ENCODE results near the gene DNAH17. TPM values are rescaled to one million over a fixed set of nuclear protein-coding genes. Genes with fewer than 3 reads are reported as not detected.

The DNAH17 gene
- total and polyA plus RNA-seq, 2 experiments from 2014 or later: 1.7 TPM; not detected in 1

GRCh38 chr17:78421534-78422266 is 155.5 kb downstream of the DNAH17 start:
- peak overlapping the region; percentile 91 for H3K27ac ChIP-seq
- DNase-seq (ENCODE audit: low read depth in 1 of 2, low spot score in 1 of 2): peak; percentile 79 to 84
- H3K9me3 ChIP-seq (ENCODE audit: low read depth): no peaks in the 10 kb centered on the region
- H3K36me3 ChIP-seq: peaks cover 9% of the 10 kb centered on the region
- TF ChIP-seq, protein P1, sequence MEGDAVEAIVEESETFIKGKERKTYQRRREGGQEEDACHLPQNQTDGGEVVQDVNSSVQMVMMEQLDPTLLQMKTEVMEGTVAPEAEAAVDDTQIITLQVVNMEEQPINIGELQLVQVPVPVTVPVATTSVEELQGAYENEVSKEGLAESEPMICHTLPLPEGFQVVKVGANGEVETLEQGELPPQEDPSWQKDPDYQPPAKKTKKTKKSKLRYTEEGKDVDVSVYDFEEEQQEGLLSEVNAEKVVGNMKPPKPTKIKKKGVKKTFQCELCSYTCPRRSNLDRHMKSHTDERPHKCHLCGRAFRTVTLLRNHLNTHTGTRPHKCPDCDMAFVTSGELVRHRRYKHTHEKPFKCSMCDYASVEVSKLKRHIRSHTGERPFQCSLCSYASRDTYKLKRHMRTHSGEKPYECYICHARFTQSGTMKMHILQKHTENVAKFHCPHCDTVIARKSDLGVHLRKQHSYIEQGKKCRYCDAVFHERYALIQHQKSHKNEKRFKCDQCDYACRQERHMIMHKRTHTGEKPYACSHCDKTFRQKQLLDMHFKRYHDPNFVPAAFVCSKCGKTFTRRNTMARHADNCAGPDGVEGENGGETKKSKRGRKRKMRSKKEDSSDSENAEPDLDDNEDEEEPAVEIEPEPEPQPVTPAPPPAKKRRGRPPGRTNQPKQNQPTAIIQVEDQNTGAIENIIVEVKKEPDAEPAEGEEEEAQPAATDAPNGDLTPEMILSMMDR (IDR thresholded peaks at IDR 0.05; ENCODE audit: low read depth, low read length): peak; percentile 99
- H3K4me1 ChIP-seq (ENCODE audit: low read depth): peaks cover 24% of the 10 kb centered on the region
- no peaks in the 10 kb centered on the region for H3K27me3 ChIP-seq
- H3K4me3 ChIP-seq: no peak overlapping the region

DNA sequence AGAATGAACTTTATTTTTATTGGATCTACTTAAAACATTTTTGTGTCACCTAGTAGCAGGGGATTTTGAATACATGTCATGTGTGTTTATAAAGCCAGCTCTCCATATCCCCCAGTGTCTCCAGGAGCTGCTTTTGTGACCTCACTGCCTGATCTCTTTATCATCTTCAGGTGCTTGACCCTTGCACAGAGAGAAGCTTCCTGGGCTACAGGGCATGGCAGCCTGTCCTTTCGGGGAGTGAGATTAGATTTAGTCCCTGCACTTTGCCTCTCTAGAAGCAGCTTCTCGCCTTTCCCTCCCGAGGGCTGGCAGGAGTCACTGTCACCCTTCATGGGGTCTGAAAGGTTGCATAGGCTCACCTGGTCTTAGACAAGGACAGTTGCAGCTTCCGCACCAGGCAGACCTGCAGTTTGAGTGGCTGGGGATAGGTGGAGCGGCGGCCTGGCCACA is 156.1 kb downstream of the DNAH17 start:
- no peaks in the 10 kb centered on the region for H3K27me3 ChIP-seq
- TF ChIP-seq, protein P1 (IDR thresholded peaks at IDR 0.05; ENCODE audit: low read depth, low read length): no peak
- DNase-seq (ENCODE audit: low read depth in 1 of 2, low spot score in 1 of 2): no peak
- H3K27ac ChIP-seq: peak overlapping the region; percentile 91
- H3K9me3 ChIP-seq (ENCODE audit: low read depth): no peaks in the 10 kb centered on the region
- peaks cover 29% of the 10 kb centered on the region for H3K4me1 ChIP-seq (ENCODE audit: low read depth)
- no peak overlapping the region for H3K4me3 ChIP-seq
- peaks cover 9% of the 10 kb centered on the region for H3K36me3 ChIP-seq

- peaks cover 9% of the 10 kb centered on the region for H3K36me3 ChIP-seq
- TF ChIP-seq, protein P1 (IDR thresholded peaks at IDR 0.05; ENCODE audit: low read depth, low read length): no peak
- peak overlapping the region; percentile 91 for H3K27ac ChIP-seq
- H3K27me3 ChIP-seq: no peaks in the 10 kb centered on the region
- H3K4me3 ChIP-seq: no peak overlapping the region
- H3K4me1 ChIP-seq (ENCODE audit: low read depth): peaks cover 37% of the 10 kb centered on the region
- no peak for DNase-seq (ENCODE audit: low read depth in 1 of 2, low spot score in 1 of 2)
- H3K9me3 ChIP-seq (ENCODE audit: low read depth): no peaks in the 10 kb centered on the region
Observed at GRCh38 chr17:78419970-78420815, 157.0 kb downstream of the DNAH17 start.

- Histone ChIP-seq H3K27me3 (no peaks in the 10 kb centered on the region), H3K4me1 (ENCODE audit: low read depth) (peaks cover 46% of the 10 kb centered on the region), H3K36me3 (peaks cover 5% of the 10 kb centered on the region), H3K27ac (no peak overlapping the region), H3K4me3 (no peak overlapping the region), H3K9me3 (ENCODE audit: low read depth) (no peaks in the 10 kb centered on the region)
- TF ChIP-seq, protein P1 (IDR thresholded peaks at IDR 0.05; ENCODE audit: low read depth, low read length): no peak
- DNase-seq (ENCODE audit: low read depth in 1 of 2, low spot score in 1 of 2): no peak
Observed at GRCh38 chr17:78418326-78419026, 158.7 kb downstream of the DNAH17 start.

GRCh38 chr17:78417531-78417909 is 159.7 kb downstream of the DNAH17 start:
- Histone ChIP-seq H3K36me3 (peaks cover 5% of the 10 kb centered on the region), H3K9me3 (ENCODE audit: low read depth) (no peaks in the 10 kb centered on the region), H3K27ac (peak overlapping the region; percentile 65), H3K4me3 (no peak overlapping the region), H3K4me1 (ENCODE audit: low read depth) (peaks cover 56% of the 10 kb centered on the region), H3K27me3 (no peaks in the 10 kb centered on the region)
- TF ChIP-seq, protein P1 (IDR thresholded peaks at IDR 0.05; ENCODE audit: low read depth, low read length): no peak
- DNase-seq (ENCODE audit: low read depth in 1 of 2, low spot score in 1 of 2): no peak

All from cardiac muscle cell (in vitro differentiated cells and primary cell).